IMR-90 (cell line): ENCODE measurements around the gene LEKR1. TPM values are rescaled to one million over a fixed set of nuclear protein-coding genes. Genes with fewer than 3 reads are reported as not detected.

Experiments used
- ATAC-seq: fragments of 200-7000 bp; cut with Tn5 transposase; 2 replicates; pipeline ENCODE4 v1.9.1; 2020; ENCODE audit warnings: low read depth, mild to moderate bottlenecking, moderate library complexity
- BruUV-seq: library from RNA; stranded (reverse); fragments of 400-500 nt; replicated peaks from 2 replicates; lab custom pipeline; 2021; lab: Mats Ljungman, UMichigan
- CTCF ChIA-PET: fragments of 300-600 bp; formaldehyde crosslinking; extraction: SDS; loops from one replicate; lab custom pipeline; 2021; ENCODE audit warnings: antibody characterized with exemption; lab: Yijun Ruan, JAX
- POLR2A ChIA-PET: fragments of 300-600 bp; sonication (Branson Sonifier 250); formaldehyde crosslinking; loops from one replicate; lab custom pipeline; 2022; ENCODE audit warnings: antibody characterized with exemption; ENCODE audit not compliant: unreplicated experiment; lab: Charles Lee
- DNase-seq: peaks from one replicate; pipeline ENCODE4 v3.0.0; 2013
- H2AFZ ChIP-seq: replicated peaks from 2 replicates; pipeline ENCODE3; 2013; ENCODE audit warnings: low read length, mild to moderate bottlenecking; ENCODE audit not compliant: poor library complexity
- H2AK5ac ChIP-seq: 2 replicates; pipeline ENCODE4 v1.6.1; 2013; ENCODE audit warnings: low read depth, low read length, inconsistent platforms
- H2AK9ac ChIP-seq: replicated peaks from 2 replicates; pipeline ENCODE3; 2013; ENCODE audit warnings: mild to moderate bottlenecking, low read depth, low read length, moderate library complexity; ENCODE audit not compliant: poor library complexity
- H2BK120ac ChIP-seq: 2 replicates; pipeline ENCODE4 v1.6.1; 2013; ENCODE audit warnings: low read depth, low read length, inconsistent platforms
- H2BK15ac ChIP-seq: 3 replicates; pipeline ENCODE4 v1.6.1; 2013; ENCODE audit warnings: low read depth, low read length, inconsistent platforms
- H2BK20ac ChIP-seq: 2 replicates; pipeline ENCODE4 v1.6.1; 2013; ENCODE audit warnings: low read depth, mild to moderate bottlenecking, inconsistent platforms, low read length, moderate library complexity
- H2BK5ac ChIP-seq: 2 replicates; pipeline ENCODE4 v1.6.1; 2013; ENCODE audit warnings: mild to moderate bottlenecking, low read depth, low read length, inconsistent platforms; ENCODE audit not compliant: poor library complexity, severe bottlenecking
- H3K14ac ChIP-seq: replicated peaks from 2 replicates; pipeline ENCODE4 v1.6.1; 2013; ENCODE audit warnings: low read depth, low read length, inconsistent platforms
- H3K18ac ChIP-seq: 2 replicates; pipeline ENCODE4 v1.6.1; 2013; ENCODE audit warnings: low read depth, low read length, control low read depth
- H3K23ac ChIP-seq: 2 replicates; pipeline ENCODE4 v1.6.1; 2013; ENCODE audit warnings: low read depth, low read length, inconsistent platforms
- H3K27ac ChIP-seq: 2 replicates; pipeline ENCODE4 v1.5.1; 2013; ENCODE audit warnings: mild to moderate bottlenecking, control low read depth, low read length; ENCODE audit not compliant: insufficient read depth
- H3K27me3 ChIP-seq: 2 replicates; pipeline ENCODE4 v1.6.1; 2013; ENCODE audit warnings: low read length; ENCODE audit not compliant: control insufficient read depth, insufficient read depth
- H3K36me3 ChIP-seq: 2 replicates; pipeline ENCODE4 v1.6.1; 2013; ENCODE audit warnings: low read length, mixed read lengths; ENCODE audit not compliant: control insufficient read depth, insufficient read depth
- H3K4ac ChIP-seq: 2 replicates; pipeline ENCODE4 v1.6.1; 2013; ENCODE audit warnings: low read depth, low read length, inconsistent platforms
- H3K4me1 ChIP-seq: 2 replicates; pipeline ENCODE4 v1.6.1; 2013; ENCODE audit warnings: low read length, mixed read lengths; ENCODE audit not compliant: control insufficient read depth, insufficient read depth
- H3K4me2 ChIP-seq: 2 replicates; pipeline ENCODE4 v1.6.1; 2013; ENCODE audit warnings: low read depth, mild to moderate bottlenecking, control low read depth, low read length, moderate library complexity
- H3K4me3 ChIP-seq: 2 replicates; pipeline ENCODE4 v1.5.1; 2013; ENCODE audit warnings: low read depth, mild to moderate bottlenecking, control low read depth, low read length, moderate library complexity; ENCODE audit not compliant: insufficient read depth
- H3K56ac ChIP-seq: 2 replicates; pipeline ENCODE4 v1.6.1; 2013; ENCODE audit warnings: low read length, inconsistent platforms; ENCODE audit not compliant: insufficient read depth; ENCODE audit errors: extremely low read depth
- H3K79me1 ChIP-seq, 2 experiments: 2 replicates each; pipeline ENCODE4 v1.6.1; 2013; ENCODE audit warnings: low read length in 2 of 2, inconsistent platforms in 1 of 2, low read depth in 1 of 2
- H3K9ac ChIP-seq: 2 replicates; pipeline ENCODE4 v1.6.1; 2013; ENCODE audit warnings: low read depth, low read length, control low read depth
- H3K9me1 ChIP-seq: 2 replicates; pipeline ENCODE4 v1.6.1; 2013; ENCODE audit warnings: low read length, inconsistent platforms; ENCODE audit not compliant: insufficient read depth
- H3K9me3 ChIP-seq: 2 replicates; pipeline ENCODE4 v1.6.1; 2013; ENCODE audit warnings: low read length; ENCODE audit not compliant: control insufficient read depth, insufficient read depth
- H4K20me1 ChIP-seq: 2 replicates; pipeline ENCODE4 v1.6.1; 2013; ENCODE audit warnings: low read length, inconsistent platforms; ENCODE audit not compliant: insufficient read depth
- H4K5ac ChIP-seq: 2 replicates; pipeline ENCODE4 v1.6.1; 2013; ENCODE audit warnings: mild to moderate bottlenecking, low read depth, low read length, control low read depth
- H4K8ac ChIP-seq, 2 experiments: 2 replicates each; pipeline ENCODE4 v1.6.1; 2013; ENCODE audit warnings: low read depth in 2 of 2, low read length in 2 of 2, control low read depth in 1 of 2, inconsistent platforms in 1 of 2
- H4K91ac ChIP-seq: 2 replicates; pipeline ENCODE4 v1.6.1; 2013; ENCODE audit warnings: low read depth, low read length, inconsistent platforms; ENCODE audit not compliant: insufficient read depth
- RAD21 ChIP-seq: IDR thresholded peaks from 2 replicates; pipeline ENCODE4 v1.6.1; 2012; ENCODE audit warnings: low read length, improper control_type of control experiment
- WGBS, 2 experiments: methylation state at CpG; one replicate each; pipeline versions ENCODE4 v1.1.5 to v1.1.7; 2013; ENCODE audit warnings: missing lambda C conversion rate in 2 of 2; ENCODE audit not compliant: insufficient read length in 1 of 2; ENCODE audit errors: extremely low coverage in 2 of 2; 5-methylcytosine and 5-hydroxymethylcytosine counted together
- dilution Hi-C: fragments of 300-500 bp; cut with HindIII; formaldehyde crosslinking; loops from one replicate; pipeline ENCODE4 v1.14.3; 2018; ENCODE audit warnings: low sequenced_read_pairs; ENCODE audit not compliant: unreplicated experiment
- in situ Hi-C: fragments of 300-500 bp; cut with MboI; formaldehyde crosslinking; loops from 3 replicates; pipeline ENCODE4 v1.14.3; 2019; ENCODE audit warnings: low sequenced_read_pairs, inconsistent platforms, mixed read lengths
- intact Hi-C: fragments of 100-400 bp; cut with micrococcal nuclease; formaldehyde crosslinking; loops from 2 replicates; pipeline ENCODE4 v1.10.0; 2022
- polyA plus RNA-seq, 3 experiments: library from polyadenylated mRNA; depleted of rRNA; stranded (reverse); fragments of >200 nt; gene quantifications; 2 replicates each; pipeline ENCODE4 v1.2.3, GENCODE V29; 2012; ENCODE audit warnings: low replicate concordance in 1 of 3
- total RNA-seq: library from RNA; depleted of rRNA; stranded (reverse); fragments of >200 nt; gene quantifications from 2 replicates; pipeline ENCODE4 v1.2.3, GENCODE V29; 2012

The LEKR1 gene
- total and polyA plus RNA-seq, 2 of the 4 experiments (the other 2 are of a cell fraction), result 0.19 to 0.36 TPM

DNA sequence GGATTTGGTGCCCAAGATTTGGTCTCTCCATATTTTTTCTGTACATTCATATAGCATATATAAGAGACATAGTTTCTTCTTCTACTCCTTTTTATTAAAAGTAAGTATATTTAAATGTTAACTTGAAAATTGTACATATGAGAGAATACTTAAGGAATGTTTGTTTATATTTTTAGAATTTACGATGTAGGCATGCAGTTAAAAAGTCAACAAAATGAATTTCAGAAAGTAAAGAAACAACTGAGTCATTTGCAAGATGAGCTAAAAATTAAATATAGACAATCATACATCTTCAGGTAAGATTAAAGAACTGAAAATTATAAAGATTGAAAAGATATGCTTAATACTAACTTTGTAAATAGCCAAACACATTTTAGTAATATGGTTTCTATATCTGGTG, 94.2 kb downstream of the LEKR1 start:
- Histone ChIP-seq H3K4ac (no peak overlapping the region), H4K8ac (no peak overlapping the region), H3K23ac (no peak overlapping the region), H4K5ac (no peak overlapping the region), H3K56ac (no peak overlapping the region), H3K4me1 (no peaks in the 10 kb centered on the region), H2AK9ac (no peak overlapping the region), H2BK120ac (no peak overlapping the region), H3K27ac (no peak overlapping the region), H3K27me3 (no peaks in the 10 kb centered on the region), H3K36me3 (no peaks in the 10 kb centered on the region), H3K4me2 (no peak overlapping the region), H3K9me3 (no peaks in the 10 kb centered on the region), H2BK15ac (no peak overlapping the region), H3K4me3 (no peak overlapping the region), H3K9ac (no peak overlapping the region), H4K91ac (no peak overlapping the region), H2BK20ac (no peak overlapping the region), H3K79me1 (no peaks in the 10 kb centered on the region), H2AK5ac (no peak overlapping the region), H4K20me1 (no peaks in the 10 kb centered on the region), H2AFZ (no peak overlapping the region), H3K18ac (no peak overlapping the region), H3K14ac (no peak overlapping the region), H3K9me1 (no peaks in the 10 kb centered on the region), H2BK5ac (no peak overlapping the region)
- no peak for ATAC-seq
- intact Hi-C loops (no loop called here), dilution Hi-C loops (no loop called here), in situ Hi-C loops (no loop called here)
- CTCF ChIA-PET, result no interaction called here
- no peak for DNase-seq
- BruUV-seq, result no TSS peak
- POLR2A ChIA-PET, result no interaction called here
- no peak for TF ChIP-seq RAD21
- no CpG with 5 or more reads among the region's 1 CpG for WGBS, 2 experiments
